Posterior cingulate gyrus (tissue), 11 donors: Measurements from ENCODE around the gene ASMT.
"Not testable (repeated sequence)": the region's sequence is repeated elsewhere in the genome, so short reads cannot be mapped to it uniquely, and the experiment has no call there.

ENCODE experiments used
- DNase-seq, 10 donors: peaks; one replicate each; pipeline versions ENCODE4 v3.0.0 to v3.0.0-alpha.2; 2020 to 2021; ENCODE audit warnings: mixed read lengths in 3 of 10
- intact Hi-C: fragments of 100-400 bp; cut with DNase I; formaldehyde crosslinking; loops from one replicate; pipeline ENCODE4 v1.15.1; 2023

ASMT gene, protein sequence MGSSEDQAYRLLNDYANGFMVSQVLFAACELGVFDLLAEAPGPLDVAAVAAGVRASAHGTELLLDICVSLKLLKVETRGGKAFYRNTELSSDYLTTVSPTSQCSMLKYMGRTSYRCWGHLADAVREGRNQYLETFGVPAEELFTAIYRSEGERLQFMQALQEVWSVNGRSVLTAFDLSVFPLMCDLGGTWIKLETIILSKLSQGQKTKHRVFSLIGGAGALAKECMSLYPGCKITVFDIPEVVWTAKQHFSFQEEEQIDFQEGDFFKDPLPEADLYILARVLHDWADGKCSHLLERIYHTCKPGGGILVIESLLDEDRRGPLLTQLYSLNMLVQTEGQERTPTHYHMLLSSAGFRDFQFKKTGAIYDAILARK

DNA sequence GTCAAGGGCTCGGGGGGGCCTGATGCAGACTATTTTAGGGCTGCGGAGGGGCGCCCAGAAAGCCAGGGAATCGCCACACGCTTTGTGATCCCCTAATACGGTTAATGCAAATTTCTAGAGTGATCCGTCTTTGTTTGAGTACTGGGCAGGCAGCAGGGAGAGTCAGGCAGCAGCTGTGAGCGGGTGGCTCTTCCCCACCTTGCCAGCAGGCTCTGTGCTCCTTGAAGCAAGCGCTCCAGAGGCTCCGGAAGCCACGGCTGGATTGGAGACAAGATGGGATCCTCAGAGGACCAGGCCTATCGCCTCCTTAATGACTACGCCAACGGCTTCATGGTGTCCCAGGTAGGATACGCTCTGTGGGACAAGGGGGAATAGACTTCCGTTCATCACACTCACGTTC lies at the start of gene ASMT:
TSS of gene ASMT (plus strand) at position 133 of the 400 bp plus-strand sequence. CDS start at position 274, 141 bp downstream.
- DNase-seq, result no peak
- intact Hi-C loops, result no loop called here

DNA sequence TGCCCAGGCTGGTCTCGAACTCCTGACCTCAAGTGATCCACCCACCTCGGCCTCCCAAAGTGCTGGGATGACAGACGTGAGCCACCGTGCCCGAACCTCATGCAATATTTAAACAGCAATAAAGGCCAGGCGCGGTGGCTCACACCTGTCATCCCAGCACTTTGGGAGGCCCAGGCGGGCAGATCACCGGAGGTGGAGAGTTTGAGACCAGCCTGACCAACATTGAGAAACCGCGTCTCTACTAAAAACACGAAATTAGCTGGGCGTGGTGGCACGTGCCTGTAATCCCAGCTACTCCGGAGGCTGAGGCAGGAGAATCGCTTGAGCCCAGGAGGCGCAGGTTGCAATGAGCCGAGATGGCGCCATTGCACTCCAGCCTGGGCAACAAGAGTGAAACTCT lies 40.7 kb upstream of the ASMT start:
- peak in 1 of 10 donors; percentile 59 for DNase-seq

GRCh38 chrX:1576201-1576992 lies 38.5 kb upstream of the ASMT start:
- peak in 2 of 10 donors; percentile 3 to 45 for DNase-seq
- intact Hi-C loops, result no loop called here

More for the DNA sequence above, 40.7 kb upstream of the ASMT start:
- intact Hi-C loops, result not testable (repeated sequence)

DNA sequence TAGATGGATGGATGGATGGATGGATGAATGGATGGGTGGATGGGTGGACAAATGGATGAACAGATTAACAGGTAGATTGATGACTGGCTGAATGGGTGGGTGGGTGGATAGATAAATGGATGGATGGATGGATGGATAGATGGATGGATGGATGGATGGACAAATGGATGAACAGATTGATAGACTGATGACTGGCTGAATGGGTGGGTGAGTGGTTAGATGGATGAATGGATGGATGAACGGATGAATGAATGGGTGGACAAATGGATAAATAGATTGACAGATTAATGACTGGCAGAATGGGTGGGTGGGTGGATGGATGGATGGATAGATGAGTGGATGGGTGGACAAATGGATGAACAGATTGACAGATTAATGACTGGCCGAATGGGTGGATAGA lies 37.0 kb upstream of the ASMT start:
- DNase-seq, result no peak
- intact Hi-C loops, result no loop called here

GRCh38 chrX:1578511-1579173 lies 36.2 kb upstream of the ASMT start:
- DNase-seq, result peak in 1 of 10 donors; percentile 17
- intact Hi-C loops, result no loop called here

DNA sequence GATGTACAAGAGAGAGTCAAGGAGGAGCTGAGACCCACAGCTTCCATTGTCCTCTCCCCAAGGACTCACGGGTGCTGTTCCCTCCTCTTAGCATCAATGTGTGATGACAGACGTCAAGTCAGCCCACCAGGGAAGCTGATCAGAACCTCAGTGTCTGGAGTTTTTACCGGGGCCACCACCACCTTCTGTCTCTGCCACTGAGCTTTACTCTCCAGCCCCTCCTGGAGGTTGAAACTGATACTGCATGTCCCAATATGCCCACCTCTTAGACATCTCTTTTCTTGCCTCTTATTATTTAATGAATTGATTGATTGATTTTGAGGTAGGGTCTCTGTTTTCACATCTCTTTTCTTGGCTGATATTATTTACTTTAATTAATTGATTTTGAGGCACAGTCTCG lies 33.7 kb upstream of the ASMT start:
- peak in 1 of 10 donors; percentile 61 for DNase-seq
- intact Hi-C loops, result no loop called here

GRCh38 chrX:1582686-1583437 lies 32.0 kb upstream of the ASMT start:
- intact Hi-C loops, result no loop called here
- DNase-seq, result peak in 1 of 10 donors; percentile 38

GRCh38 chrX:1584237-1585011 lies 30.4 kb upstream of the ASMT start:
- peak in 2 of 10 donors; percentile 16 to 22 for DNase-seq
- intact Hi-C loops, result no loop called here

DNA sequence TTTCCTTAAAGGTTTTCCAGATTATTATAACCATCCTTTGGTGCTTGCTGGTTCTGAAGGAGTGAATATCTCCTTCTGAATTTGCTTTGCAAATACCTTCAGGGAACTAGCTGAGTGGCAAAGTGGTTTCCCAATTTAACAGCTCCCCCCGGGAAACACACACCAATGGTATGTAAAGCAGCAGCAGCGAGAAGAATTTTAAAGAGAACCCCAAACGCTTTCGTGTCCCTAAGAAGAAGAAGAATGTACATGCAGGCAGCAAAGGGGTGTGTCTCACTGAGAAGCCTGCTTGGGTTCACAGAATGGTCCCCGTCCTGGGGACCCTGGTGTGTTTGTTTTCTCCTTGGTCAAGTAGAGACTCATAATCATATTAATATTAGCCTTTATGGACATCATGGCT lies 27.7 kb upstream of the ASMT start:
- intact Hi-C loops, result no loop called here
- DNase-seq, result no peak

GRCh38 chrX:1589356-1590130 lies 25.3 kb upstream of the ASMT start:
- intact Hi-C loops, result loop anchor here (5.0 to 10.0 kb wide), 3 partner anchors 137 to 905 kb away; partner anchors contain the start of genes ASMTL and SLC25A6
- DNase-seq, result peak in 1 of 10 donors; percentile 11

GRCh38 chrX:1591102-1591862 lies 23.6 kb upstream of the ASMT start, which contains the start of gene AKAP17A:
Gene AKAP17A, plus strand, starts transcription at chrX:1591604. Its CDS starts 1,859 bp downstream, at chrX:1593463.
- DNase-seq, result peak; percentile 94 to 100 (median 98)
- intact Hi-C loops, result loop anchor here (5.0 to 10.0 kb wide), 3 partner anchors 139 to 904 kb away; partner anchors contain the start of genes ASMTL and SLC25A6

GRCh38 chrX:1591863-1592469 lies 22.9 kb upstream of the ASMT start:
- DNase-seq, result peak in 2 of 10 donors; percentile 73 to 85
- intact Hi-C loops, result loop anchor here (5.0 to 10.0 kb wide), 3 partner anchors 140 to 903 kb away; partner anchors contain the start of genes ASMTL and SLC25A6

DNA sequence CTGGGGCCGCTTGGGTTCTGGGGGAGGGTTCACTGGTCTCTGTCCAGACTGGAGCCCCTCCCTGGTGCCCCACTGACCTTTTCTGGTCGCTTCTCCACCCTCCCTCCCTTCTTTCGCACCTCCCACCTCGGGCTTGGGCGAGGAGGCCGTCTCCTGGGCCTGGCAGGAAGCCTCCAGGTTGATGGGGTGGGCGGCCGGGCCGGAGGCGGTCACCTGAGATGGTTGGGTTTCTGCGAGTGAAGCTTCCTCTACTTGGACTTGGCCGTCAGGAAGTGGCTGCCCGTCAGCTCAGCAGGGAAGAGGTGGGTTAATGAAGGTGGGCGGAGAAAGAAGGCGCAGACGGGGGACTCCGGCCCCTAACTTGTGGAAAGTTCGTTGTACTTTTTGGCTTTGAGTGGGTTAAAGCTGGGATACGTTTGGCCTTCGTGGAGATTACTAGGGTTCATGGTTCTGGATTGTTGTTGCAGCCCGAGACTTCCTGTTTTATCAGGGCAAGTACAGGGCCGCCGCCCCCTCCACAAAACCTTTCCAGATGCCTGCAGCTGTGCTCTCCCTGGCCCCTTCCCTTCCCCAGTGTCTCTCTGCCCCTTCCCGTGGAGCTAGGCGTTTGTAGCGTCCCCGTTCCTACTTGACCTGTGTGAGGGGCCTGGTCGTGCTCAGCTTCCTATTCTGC lies 22.3 kb upstream of the ASMT start:
- intact Hi-C loops, result loop anchor here (5.0 to 10.0 kb wide), 3 partner anchors 140 to 902 kb away; partner anchors contain the start of genes ASMTL and SLC25A6

GRCh38 chrX:1593286-1594271 lies 21.3 kb upstream of the ASMT start:
- intact Hi-C loops, result loop anchor here (5.0 to 10.0 kb wide), 3 partner anchors 141 to 901 kb away; partner anchors contain the start of genes ASMTL and SLC25A6
- DNase-seq, result peak in 2 of 10 donors; percentile 68 to 86

More for the DNA sequence above, 22.3 kb upstream of the ASMT start:
- peak in 2 of 10 donors; percentile 65 to 68 for DNase-seq

GRCh38 chrX:1595711-1596060 lies 19.2 kb upstream of the ASMT start:
- DNase-seq, result peak in 2 of 10 donors; percentile 2 to 42
- intact Hi-C loops, result loop anchor here (10.0 kb wide), 1 partner anchor 899 kb away; no protein-coding TSS in a partner anchor
